Hepatocyte (in vitro differentiated cells): ENCODE measurements around the gene RARG. TPM values are rescaled to one million over a fixed set of nuclear protein-coding genes. Genes with fewer than 3 reads are reported as not detected.

Experiments used
- DNase-seq: peaks from one replicate; pipeline ENCODE4 v3.0.0-alpha.2; 2016; ENCODE audit warnings: low spot score
- H2AFZ ChIP-seq: fragments of 200-600 bp; sonication (generic); 2 replicates; pipeline ENCODE4 v1.6.0; 2016; ENCODE audit warnings: antibody characterized with exemption, mild to moderate bottlenecking
- H3K27ac ChIP-seq: fragments of 200-600 bp; sonication (generic); 2 replicates; pipeline ENCODE4 v1.5.1; 2016; ENCODE audit warnings: mild to moderate bottlenecking
- H3K27me3 ChIP-seq: fragments of 200-600 bp; sonication (generic); 2 replicates; pipeline ENCODE4 v1.6.1; 2016
- H3K36me3 ChIP-seq: fragments of 200-600 bp; sonication (generic); replicated peaks from 2 replicates; pipeline ENCODE4 v1.5.1; 2016; ENCODE audit warnings: low read depth; ENCODE audit not compliant: insufficient read depth
- H3K4me1 ChIP-seq: fragments of 200-600 bp; sonication (generic); 2 replicates; pipeline ENCODE4 v1.5.1; 2016; ENCODE audit warnings: mild to moderate bottlenecking, moderate library complexity; ENCODE audit not compliant: insufficient read depth
- H3K4me2 ChIP-seq: fragments of 200-600 bp; sonication (generic); 2 replicates; pipeline ENCODE4 v1.6.0; 2016
- H3K4me3 ChIP-seq: fragments of 200-600 bp; sonication (generic); 2 replicates; pipeline ENCODE4 v1.5.1; 2016; ENCODE audit warnings: mild to moderate bottlenecking
- H3K79me2 ChIP-seq: fragments of 200-600 bp; sonication (generic); 2 replicates; pipeline ENCODE4 v1.6.0; 2017; ENCODE audit warnings: mild to moderate bottlenecking
- H3K9me2 ChIP-seq: fragments of 200-600 bp; sonication (generic); replicated peaks from 2 replicates; pipeline ENCODE4 v1.6.0; 2017; ENCODE audit warnings: mild to moderate bottlenecking; ENCODE audit not compliant: insufficient read depth
- H3K9me3 ChIP-seq: fragments of 200-600 bp; sonication (generic); 2 replicates; pipeline ENCODE4 v1.5.1; 2016; ENCODE audit warnings: low read depth, mild to moderate bottlenecking
- H4K20me1 ChIP-seq: fragments of 200-600 bp; sonication (generic); 2 replicates; pipeline ENCODE4 v1.6.0; 2016; ENCODE audit warnings: mild to moderate bottlenecking; ENCODE audit not compliant: insufficient read depth, poor library complexity, severe bottlenecking
- EZH2 ChIP-seq: fragments of 200-600 bp; sonication (generic); IDR thresholded peaks from 2 replicates; pipeline ENCODE4 v1.6.1; 2016; ENCODE audit warnings: antibody characterized with exemption, mild to moderate bottlenecking, borderline replicate concordance
- EZH2phosphoT487 ChIP-seq: fragments of 200-600 bp; sonication (generic); IDR thresholded peaks from one replicate; pipeline ENCODE4 v1.6.1; 2018; ENCODE audit warnings: antibody characterized with exemption, mild to moderate bottlenecking, low read depth, moderate library complexity; ENCODE audit not compliant: unreplicated experiment, severe bottlenecking
- whole genome bisulfite sequencing: methylation state at CpG from one replicate; pipeline ENCODE4 v1.1.6; 2016; ENCODE audit warnings: low lambda C conversion rate; ENCODE audit errors: missing lambda C conversion rate; 5-methylcytosine and 5-hydroxymethylcytosine counted together
- polyA plus RNA-seq: library from polyadenylated mRNA; unstranded; fragments of >200 nt; fragmentation: Nextera tagmentation; extraction: Ambion mirVana; gene quantifications from 2 replicates; pipeline ENCODE4 v1.2.1, GENCODE V29; 2016
- total RNA-seq: library from RNA; depleted of rRNA; stranded (reverse); fragments of >200 nt; gene quantifications from 2 replicates; pipeline ENCODE4 v1.2.3, GENCODE V29; 2014
- TF ChIP-seq, protein P1 (sequence below): fragments of 200-600 bp; sonication (generic); IDR thresholded peaks from 2 replicates; pipeline ENCODE4 v1.5.1; 2016; ENCODE audit warnings: antibody characterized with exemption, mild to moderate bottlenecking; ENCODE audit not compliant: poor library complexity

Gene RARG
- total and polyA plus RNA-seq, 2 experiments from 2014 or later = 20.9 to 28.1 TPM

DNA sequence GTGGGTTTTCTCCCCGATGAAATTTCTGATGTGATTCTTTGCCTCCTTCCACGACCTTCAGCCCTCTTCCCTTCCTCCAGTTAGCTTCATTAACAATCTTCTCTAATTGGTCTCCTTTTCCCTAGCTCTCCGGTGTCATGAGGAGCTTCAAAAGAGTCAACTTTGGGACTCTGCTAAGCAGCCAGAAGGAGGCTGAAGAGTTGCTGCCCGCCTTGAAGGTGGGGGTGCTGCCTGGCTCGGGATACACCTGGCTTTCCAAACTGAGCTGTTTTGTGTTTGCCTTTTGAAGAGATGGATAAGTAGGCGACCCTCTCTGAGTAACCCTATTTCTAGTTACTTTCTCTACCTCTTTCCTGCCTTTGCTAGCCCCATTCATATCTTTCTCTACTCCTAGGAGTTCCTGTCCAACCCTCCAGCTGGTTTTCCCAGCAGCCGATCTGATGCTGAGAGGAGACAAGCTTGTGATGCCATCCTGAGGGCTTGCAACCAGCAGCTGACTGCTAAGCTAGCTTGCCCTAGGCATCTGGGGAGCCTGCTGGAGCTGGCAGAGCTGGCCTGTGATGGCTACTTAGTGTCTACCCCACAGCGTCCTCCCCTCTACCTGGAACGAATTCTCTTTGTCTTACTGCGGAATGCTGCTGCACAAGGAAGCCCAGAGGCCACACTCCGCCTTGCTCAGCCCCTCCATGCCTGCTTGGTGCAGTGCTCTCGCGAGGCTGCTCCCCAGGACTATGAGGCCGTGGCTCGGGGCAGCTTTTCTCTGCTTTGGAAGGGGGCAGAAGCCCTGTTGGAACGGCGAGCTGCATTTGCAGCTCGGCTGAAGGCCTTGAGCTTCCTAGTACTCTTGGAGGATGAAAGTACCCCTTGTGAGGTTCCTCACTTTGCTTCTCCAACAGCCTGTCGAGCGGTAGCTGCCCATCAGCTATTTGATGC is 36.9 kb upstream of the RARG start:
- H3K27ac ChIP-seq = no peak overlapping the region
- WGBS = 51% methylated on average over 20 of the region's 20 CpGs

DNA sequence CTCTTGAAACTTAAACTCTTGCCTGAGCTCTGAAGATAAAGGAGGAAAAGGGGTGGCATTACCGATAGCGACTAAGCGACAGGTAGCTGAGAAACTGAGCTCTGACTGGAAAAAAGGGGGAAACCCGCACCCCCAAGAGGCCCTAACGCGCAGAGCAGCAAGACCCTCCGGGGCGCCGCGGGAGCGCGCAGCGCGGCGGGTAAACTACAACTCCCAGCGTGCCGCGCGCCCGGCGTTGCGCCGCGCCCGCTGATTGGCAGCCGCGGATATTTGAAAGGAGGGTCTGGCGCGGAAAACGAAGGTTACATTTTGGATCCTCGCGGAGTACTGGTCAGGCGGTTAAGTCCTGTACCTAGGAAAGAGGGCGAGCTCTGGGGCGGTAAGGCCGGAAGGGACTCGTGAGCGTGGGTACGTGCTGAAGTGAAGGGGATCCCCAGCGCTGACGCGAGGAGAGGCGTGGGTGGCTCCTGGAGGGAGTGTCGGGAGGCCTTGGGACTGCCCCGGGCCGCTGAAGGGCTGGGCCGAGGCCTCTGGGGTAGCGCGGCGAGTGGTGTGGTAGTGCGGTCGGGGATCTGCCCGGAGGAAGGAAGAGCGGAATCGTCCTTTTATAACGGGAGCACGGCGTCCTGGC is 36.1 kb upstream of the RARG start, which contains the start of gene ESPL1:
Gene ESPL1, plus strand, starts transcription at position 301 of the 631 bp plus-strand sequence. CDS start 468 bp downstream, outside the sequence.
- H3K9me3 ChIP-seq = no peaks in the 10 kb centered on the region
- peaks cover 3% of the 10 kb centered on the region for H3K4me1 ChIP-seq
- H4K20me1 ChIP-seq = no peaks in the 10 kb centered on the region
- TF ChIP-seq, protein P1, sequence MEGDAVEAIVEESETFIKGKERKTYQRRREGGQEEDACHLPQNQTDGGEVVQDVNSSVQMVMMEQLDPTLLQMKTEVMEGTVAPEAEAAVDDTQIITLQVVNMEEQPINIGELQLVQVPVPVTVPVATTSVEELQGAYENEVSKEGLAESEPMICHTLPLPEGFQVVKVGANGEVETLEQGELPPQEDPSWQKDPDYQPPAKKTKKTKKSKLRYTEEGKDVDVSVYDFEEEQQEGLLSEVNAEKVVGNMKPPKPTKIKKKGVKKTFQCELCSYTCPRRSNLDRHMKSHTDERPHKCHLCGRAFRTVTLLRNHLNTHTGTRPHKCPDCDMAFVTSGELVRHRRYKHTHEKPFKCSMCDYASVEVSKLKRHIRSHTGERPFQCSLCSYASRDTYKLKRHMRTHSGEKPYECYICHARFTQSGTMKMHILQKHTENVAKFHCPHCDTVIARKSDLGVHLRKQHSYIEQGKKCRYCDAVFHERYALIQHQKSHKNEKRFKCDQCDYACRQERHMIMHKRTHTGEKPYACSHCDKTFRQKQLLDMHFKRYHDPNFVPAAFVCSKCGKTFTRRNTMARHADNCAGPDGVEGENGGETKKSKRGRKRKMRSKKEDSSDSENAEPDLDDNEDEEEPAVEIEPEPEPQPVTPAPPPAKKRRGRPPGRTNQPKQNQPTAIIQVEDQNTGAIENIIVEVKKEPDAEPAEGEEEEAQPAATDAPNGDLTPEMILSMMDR = peak; percentile 44
- no peak for TF ChIP-seq EZH2phosphoT487
- DNase-seq = peak; percentile 87
- peak within 1 kb of the TSS; percentile 10 for H3K27ac ChIP-seq
- no peaks in the 10 kb centered on the region for H3K36me3 ChIP-seq
- peaks cover 14% of the 10 kb centered on the region for H3K79me2 ChIP-seq
- peak within 1 kb of the TSS; percentile 71 for H2AFZ ChIP-seq
- H3K9me2 ChIP-seq = no peaks in the 10 kb centered on the region
- peak within 1 kb of the TSS; percentile 85 for H3K4me2 ChIP-seq
- H3K4me3 ChIP-seq = peak within 1 kb of the TSS; percentile 59
- WGBS = under 1% methylated on average over 57 of the region's 58 CpGs
- H3K27me3 ChIP-seq = no peaks in the 10 kb centered on the region

More for the DNA sequence above, 36.9 kb upstream of the RARG start:
- DNase-seq = no peak
- Histone ChIP-seq H3K4me3 (peak overlapping the region; percentile 59), H3K9me2 (no peaks in the 10 kb centered on the region), H2AFZ (peak overlapping the region; percentile 71), H3K36me3 (no peaks in the 10 kb centered on the region), H4K20me1 (no peaks in the 10 kb centered on the region), H3K9me3 (no peaks in the 10 kb centered on the region), H3K4me2 (peak overlapping the region; percentile 85), H3K79me2 (peaks cover 14% of the 10 kb centered on the region), H3K27me3 (no peaks in the 10 kb centered on the region), H3K4me1 (peaks cover 3% of the 10 kb centered on the region)
- TF ChIP-seq EZH2 (no peak), EZH2phosphoT487 (no peak)
- TF ChIP-seq, protein P1 = no peak

DNA sequence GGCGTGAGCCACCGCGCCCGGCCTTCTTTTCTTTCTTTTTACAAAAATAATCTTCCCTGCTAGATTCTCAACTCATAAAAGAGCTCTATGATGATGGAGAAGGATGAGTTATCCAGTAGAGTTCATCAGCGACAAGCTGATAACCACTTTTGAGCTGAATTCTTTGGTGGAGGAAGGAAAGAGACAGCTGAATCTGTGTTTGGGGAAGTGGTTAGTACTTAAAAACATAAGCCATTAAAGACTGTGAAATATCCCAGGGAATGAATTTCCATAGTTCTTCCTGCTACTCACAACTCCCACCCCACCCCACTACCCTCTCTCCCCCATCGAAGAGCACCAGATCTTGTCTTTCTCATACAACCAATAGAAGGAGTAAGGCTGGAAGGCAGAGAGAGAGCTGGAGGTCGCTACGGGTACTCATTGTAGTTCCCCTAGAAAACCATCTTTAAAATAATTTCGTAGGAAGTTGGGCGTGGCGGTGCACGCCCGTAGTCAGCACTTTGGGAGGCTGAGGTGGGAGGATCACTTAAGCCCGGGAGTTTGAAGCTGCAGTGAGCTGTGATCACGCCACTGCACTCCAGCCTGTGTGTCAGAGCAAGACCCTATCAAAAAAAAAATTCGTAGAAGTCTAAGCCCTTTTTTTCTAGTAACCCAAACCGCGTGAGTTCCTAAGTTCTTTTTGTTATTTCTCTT is 35.4 kb upstream of the RARG start:
- Histone ChIP-seq H4K20me1 (no peaks in the 10 kb centered on the region), H3K9me3 (no peaks in the 10 kb centered on the region), H3K27me3 (no peaks in the 10 kb centered on the region), H3K4me3 (peak overlapping the region; percentile 59), H2AFZ (peak overlapping the region; percentile 71), H3K36me3 (no peaks in the 10 kb centered on the region), H3K79me2 (peaks cover 14% of the 10 kb centered on the region), H3K27ac (peak overlapping the region; percentile 10), H3K4me2 (peak overlapping the region; percentile 85), H3K9me2 (no peaks in the 10 kb centered on the region), H3K4me1 (peaks cover 3% of the 10 kb centered on the region)
- TF ChIP-seq EZH2 (no peak), EZH2phosphoT487 (no peak)
- TF ChIP-seq, protein P1 = no peak
- DNase-seq = no peak
- 62% methylated on average over 18 of the region's 18 CpGs for WGBS
